ENCODE data around the gene GNL3L. TPM values are rescaled to one million over a fixed set of nuclear protein-coding genes. Genes with fewer than 3 reads are reported as not detected.
"Not testable (repeated sequence)": the region's sequence is repeated elsewhere in the genome, so short reads cannot be mapped to it uniquely, and the experiment has no call there.

The GNL3L gene
- total RNA-seq, 1 donor from 2014 or later, result 25.6 TPM

GRCh38 chrX:54542239-54542638, 12.2 kb downstream of the GNL3L start:
- DNase-seq (ENCODE audit: missing footprints); ATAC-seq; intact Hi-C loops (cut with DNase I): not testable (repeated sequence)

- intact Hi-C loops (cut with DNase I), result no loop called here
- ATAC-seq, result no peak
These were observed 20.8 kb downstream of the GNL3L start for GRCh38 chrX:54550821-54551220.

GRCh38 chrX:54551801-54552200, 21.8 kb downstream of the GNL3L start:
- no peak for DNase-seq (ENCODE audit: missing footprints)
- no peak for ATAC-seq
- intact Hi-C loops (cut with DNase I), result no loop called here

More at GRCh38 chrX:54550821-54551220, 20.8 kb downstream of the GNL3L start:
- no peak for DNase-seq (ENCODE audit: missing footprints)

GRCh38 chrX:54555006-54555405, 25.0 kb downstream of the GNL3L start:
- ATAC-seq; DNase-seq (ENCODE audit: missing footprints); intact Hi-C loops (cut with DNase I): not testable (repeated sequence)

- intact Hi-C loops (cut with DNase I), result no loop called here
- DNase-seq (ENCODE audit: missing footprints), result no peak
- no peak for ATAC-seq
These were observed 30.4 kb downstream of the GNL3L start for GRCh38 chrX:54560411-54560810.

GRCh38 chrX:54561622-54562021, 31.6 kb downstream of the GNL3L start:
- DNase-seq (ENCODE audit: missing footprints) (no peak), ATAC-seq (no peak)
- intact Hi-C loops (cut with DNase I), result no loop called here

GRCh38 chrX:54564936-54565335, 34.9 kb downstream of the GNL3L start:
- DNase-seq (ENCODE audit: missing footprints), result no peak
- ATAC-seq, result no peak

GRCh38 chrX:54570332-54570731, 40.3 kb downstream of the GNL3L start:
- DNase-seq (ENCODE audit: missing footprints) (no peak), ATAC-seq (no peak)
- intact Hi-C loops (cut with DNase I), result no loop called here

More at GRCh38 chrX:54564936-54565335, 34.9 kb downstream of the GNL3L start:
- intact Hi-C loops (cut with DNase I), result no loop called here

- ATAC-seq; intact Hi-C loops (cut with DNase I): not testable (repeated sequence)
These were observed 42.6 kb downstream of the GNL3L start for GRCh38 chrX:54572641-54573040.

GRCh38 chrX:54597728-54598127, 67.7 kb downstream of the GNL3L start:
- ATAC-seq (no peak), DNase-seq (ENCODE audit: missing footprints) (no peak)
- intact Hi-C loops (cut with DNase I), result no loop called here

More at GRCh38 chrX:54572641-54573040, 42.6 kb downstream of the GNL3L start:
- DNase-seq (ENCODE audit: missing footprints), result not testable (repeated sequence)

- no peak for ATAC-seq
- DNase-seq (ENCODE audit: missing footprints), result no peak
- intact Hi-C loops (cut with DNase I), result no loop called here
These were observed 72.5 kb downstream of the GNL3L start for GRCh38 chrX:54602563-54602962.

Other genes with a start within 250 kb of the GNL3L start
- gene WNK3, start 172.2 kb upstream of the GNL3L start, total RNA-seq, result 0.73 TPM
- 37.7 TPM for gene TSR2, start 89.8 kb upstream of the GNL3L start, total RNA-seq
- gene FGD1, start 34.0 kb upstream of the GNL3L start, total RNA-seq, result 6.4 TPM